Panc1 (cell line): ENCODE measurements around the gene SPINT1. TPM values are rescaled to one million over a fixed set of nuclear protein-coding genes. Genes with fewer than 3 reads are reported as not detected.

Source experiments
- ATAC-seq: fragments of 200-7000 bp; cut with Tn5 transposase; 2 replicates; pipeline ENCODE4 v1.9.1; 2020; ENCODE audit warnings: mild to moderate bottlenecking, moderate library complexity
- BruUV-seq: library from RNA; stranded (reverse); fragments of 400-500 nt; replicated peaks from 2 replicates; lab custom pipeline; 2021; lab: Mats Ljungman, UMichigan
- CTCF ChIA-PET: fragments of 300-600 bp; sonication (Branson Sonifier 250); formaldehyde crosslinking; loops from one replicate; lab custom pipeline; 2022; ENCODE audit warnings: antibody characterized with exemption; lab: Charles Lee
- POLR2A ChIA-PET: fragments of 300-600 bp; sonication (Branson Sonifier 250); formaldehyde crosslinking; loops from one replicate; lab custom pipeline; 2022; ENCODE audit warnings: antibody characterized with exemption; lab: Charles Lee
- DNase-seq: peaks from one replicate; pipeline ENCODE4 v3.0.0-alpha.2; 2010; ENCODE audit warnings: low read depth, low spot score
- H3K27ac ChIP-seq: 2 replicates; pipeline ENCODE4 v1.5.1; 2011; ENCODE audit warnings: mild to moderate bottlenecking, low read length, inconsistent platforms
- H3K27me3 ChIP-seq: fragments of 200-500 bp; sonication (Bioruptor generic); 2 replicates; pipeline ENCODE4 v1.6.0; 2014; ENCODE audit warnings: low read length, inconsistent platforms; ENCODE audit not compliant: control insufficient read depth, insufficient read depth
- H3K36me3 ChIP-seq: fragments of 200-500 bp; sonication (Bioruptor generic); 2 replicates; pipeline ENCODE4 v1.5.1; 2014; ENCODE audit warnings: inconsistent platforms, mild to moderate bottlenecking, low read length, moderate library complexity; ENCODE audit not compliant: control insufficient read depth, insufficient read depth
- H3K4me1 ChIP-seq: 2 replicates; pipeline ENCODE4 v1.5.1; 2011; ENCODE audit warnings: inconsistent platforms, mild to moderate bottlenecking, low read length, moderate library complexity; ENCODE audit not compliant: control insufficient read depth, insufficient read depth
- H3K4me3 ChIP-seq, 2 experiments: 2 replicates each; pipeline ENCODE4 v1.5.1; 2011 to 2012; ENCODE audit warnings: low read depth in 2 of 2, low read length in 2 of 2, mild to moderate bottlenecking in 2 of 2, inconsistent platforms in 1 of 2, moderate library complexity in 1 of 2
- H3K9me3 ChIP-seq: fragments of 200-500 bp; sonication (Bioruptor generic); 2 replicates; pipeline ENCODE4 v1.5.1; 2014; ENCODE audit warnings: low read depth, mild to moderate bottlenecking, inconsistent platforms, low read length, moderate library complexity; ENCODE audit not compliant: control insufficient read depth, insufficient read depth
- POLR2AphosphoS5 ChIP-seq: IDR thresholded peaks from 2 replicates; pipeline ENCODE4 v1.6.1; 2012; ENCODE audit warnings: mild to moderate bottlenecking, low read depth, low read length, moderate library complexity
- SIN3A ChIP-seq: IDR thresholded peaks from 2 replicates; pipeline ENCODE4 v1.6.1; 2012; ENCODE audit warnings: low read depth, mild to moderate bottlenecking, low read length, moderate library complexity, borderline replicate concordance; ENCODE audit not compliant: insufficient read depth
- TCF7L2 ChIP-seq: IDR thresholded peaks from 2 replicates; pipeline ENCODE4 v1.6.1; 2011; ENCODE audit warnings: mild to moderate bottlenecking, low read depth, low read length, inconsistent platforms
- in situ Hi-C: cut with HindIII; loops from 2 replicates; pipeline ENCODE4 v1.10.0; 2016; ENCODE audit warnings: low sequenced_read_pairs, low pct_unique_long_range_greater_than_20kb
- intact Hi-C: fragments of 100-400 bp; cut with micrococcal nuclease; formaldehyde crosslinking; loops from one replicate; pipeline ENCODE4 v1.10.0; 2022; ENCODE audit not compliant: unreplicated experiment
- total RNA-seq: library from RNA; stranded (reverse); gene quantifications from one replicate; pipeline ENCODE4 v1.2.1, GENCODE V29; 2021; ENCODE audit not compliant: unreplicated experiment
- TF ChIP-seq, protein P1 (sequence below), 2 experiments: IDR thresholded peaks; 2 replicates each; pipeline ENCODE4 v1.6.1; 2011 to 2012; ENCODE audit warnings: low read depth in 2 of 2, control low read depth in 1 of 2, low read length in 1 of 2, mild to moderate bottlenecking in 1 of 2, moderate library complexity in 1 of 2; ENCODE audit not compliant: insufficient read depth in 1 of 2
- TF ChIP-seq, protein P2 (sequence below): fragments of 450-650 bp; IDR thresholded peaks from 2 replicates; pipeline ENCODE4 v1.5.1; 2017; ENCODE audit warnings: mild to moderate bottlenecking

SPINT1 gene
- total RNA-seq, 1 experiment from 2014 or later, result 32.7 TPM

DNA sequence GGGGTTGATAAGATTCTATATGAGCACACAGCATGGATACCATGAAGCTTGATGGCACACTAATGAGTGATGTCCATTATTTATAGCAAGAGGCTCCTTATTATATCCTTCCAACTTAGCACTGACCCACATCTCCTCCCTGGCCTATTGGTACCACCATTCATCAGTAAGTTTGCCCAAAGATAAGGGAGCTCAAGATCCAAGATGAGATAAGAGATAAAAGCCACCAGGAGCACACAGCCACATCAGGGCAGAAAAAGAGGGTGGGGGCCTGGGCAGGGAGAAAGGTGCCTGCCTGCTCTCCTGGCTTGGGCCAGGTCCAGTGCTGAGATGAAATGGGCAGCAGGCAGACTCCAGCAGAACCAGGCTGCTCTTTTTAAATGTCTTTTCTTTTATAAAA is 10.9 kb upstream of the SPINT1 start:
- H3K4me1 ChIP-seq, result peaks cover 8% of the 10 kb centered on the region; the same call in 1 of the 2 replicates
- intact Hi-C loops (no loop called here), in situ Hi-C loops (no loop called here)
- H3K27me3 ChIP-seq, result no peaks in the 10 kb centered on the region
- TF ChIP-seq, protein P1, sequence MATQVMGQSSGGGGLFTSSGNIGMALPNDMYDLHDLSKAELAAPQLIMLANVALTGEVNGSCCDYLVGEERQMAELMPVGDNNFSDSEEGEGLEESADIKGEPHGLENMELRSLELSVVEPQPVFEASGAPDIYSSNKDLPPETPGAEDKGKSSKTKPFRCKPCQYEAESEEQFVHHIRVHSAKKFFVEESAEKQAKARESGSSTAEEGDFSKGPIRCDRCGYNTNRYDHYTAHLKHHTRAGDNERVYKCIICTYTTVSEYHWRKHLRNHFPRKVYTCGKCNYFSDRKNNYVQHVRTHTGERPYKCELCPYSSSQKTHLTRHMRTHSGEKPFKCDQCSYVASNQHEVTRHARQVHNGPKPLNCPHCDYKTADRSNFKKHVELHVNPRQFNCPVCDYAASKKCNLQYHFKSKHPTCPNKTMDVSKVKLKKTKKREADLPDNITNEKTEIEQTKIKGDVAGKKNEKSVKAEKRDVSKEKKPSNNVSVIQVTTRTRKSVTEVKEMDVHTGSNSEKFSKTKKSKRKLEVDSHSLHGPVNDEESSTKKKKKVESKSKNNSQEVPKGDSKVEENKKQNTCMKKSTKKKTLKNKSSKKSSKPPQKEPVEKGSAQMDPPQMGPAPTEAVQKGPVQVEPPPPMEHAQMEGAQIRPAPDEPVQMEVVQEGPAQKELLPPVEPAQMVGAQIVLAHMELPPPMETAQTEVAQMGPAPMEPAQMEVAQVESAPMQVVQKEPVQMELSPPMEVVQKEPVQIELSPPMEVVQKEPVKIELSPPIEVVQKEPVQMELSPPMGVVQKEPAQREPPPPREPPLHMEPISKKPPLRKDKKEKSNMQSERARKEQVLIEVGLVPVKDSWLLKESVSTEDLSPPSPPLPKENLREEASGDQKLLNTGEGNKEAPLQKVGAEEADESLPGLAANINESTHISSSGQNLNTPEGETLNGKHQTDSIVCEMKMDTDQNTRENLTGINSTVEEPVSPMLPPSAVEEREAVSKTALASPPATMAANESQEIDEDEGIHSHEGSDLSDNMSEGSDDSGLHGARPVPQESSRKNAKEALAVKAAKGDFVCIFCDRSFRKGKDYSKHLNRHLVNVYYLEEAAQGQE (IDR thresholded peaks at IDR 0.05; ENCODE audit: insufficient read depth in 1 of 2, low read depth in 2 of 2, low read length in 1 of 2), result no peak
- ATAC-seq, result peak; percentile 56; the same call in 1 of the 2 replicates
- H3K9me3 ChIP-seq, result no peaks in the 10 kb centered on the region
- H3K27ac ChIP-seq, result no peak overlapping the region
- no peaks in the 10 kb centered on the region for H3K36me3 ChIP-seq
- no peak for DNase-seq
- BruUV-seq, result no TSS peak
- ChIA-PET CTCF (no interaction called here), POLR2A (no interaction called here)
- H3K4me3 ChIP-seq, result no peak overlapping the region

DNA sequence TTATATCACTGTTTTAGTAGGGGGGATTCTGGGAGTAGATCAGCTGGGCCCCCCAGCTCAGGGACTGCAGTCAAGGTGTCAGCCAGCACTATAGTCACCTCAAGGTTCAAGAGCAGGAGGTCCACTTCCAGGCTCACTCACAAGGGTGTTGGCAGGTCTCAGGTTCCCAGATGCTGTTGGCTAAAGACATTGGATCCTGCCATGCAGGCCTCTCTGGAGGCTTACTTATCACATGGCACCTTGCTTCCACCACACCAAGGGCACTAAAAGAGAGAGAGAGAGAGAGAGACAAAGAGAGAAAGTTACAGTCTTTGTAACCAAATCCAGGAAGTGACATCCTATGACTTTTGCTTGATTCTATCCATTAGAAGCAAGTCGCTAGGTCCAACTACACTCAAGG is 7.8 kb upstream of the SPINT1 start:
- H3K4me1 ChIP-seq, result peaks cover 4% of the 10 kb centered on the region; the same call in 1 of the 2 replicates
- H3K27ac ChIP-seq, result no peak overlapping the region
- H3K36me3 ChIP-seq, result no peaks in the 10 kb centered on the region
- no peaks in the 10 kb centered on the region for H3K9me3 ChIP-seq
- no TSS peak for BruUV-seq
- in situ Hi-C loops, result no loop called here
- intact Hi-C loops, result no loop called here
- no peak for DNase-seq
- H3K4me3 ChIP-seq, result no peak overlapping the region
- H3K27me3 ChIP-seq, result no peaks in the 10 kb centered on the region; the same call in 1 of the 2 replicates
- ATAC-seq, result no peak
- POLR2A ChIA-PET, result interaction anchor here (0.6 kb wide), 1 partner anchor 11 kb away, joined by 3 read pairs; no protein-coding TSS in a partner anchor
- CTCF ChIA-PET, result no interaction called here
- TF ChIP-seq SIN3A, result no peak
- TF ChIP-seq, protein P2, sequence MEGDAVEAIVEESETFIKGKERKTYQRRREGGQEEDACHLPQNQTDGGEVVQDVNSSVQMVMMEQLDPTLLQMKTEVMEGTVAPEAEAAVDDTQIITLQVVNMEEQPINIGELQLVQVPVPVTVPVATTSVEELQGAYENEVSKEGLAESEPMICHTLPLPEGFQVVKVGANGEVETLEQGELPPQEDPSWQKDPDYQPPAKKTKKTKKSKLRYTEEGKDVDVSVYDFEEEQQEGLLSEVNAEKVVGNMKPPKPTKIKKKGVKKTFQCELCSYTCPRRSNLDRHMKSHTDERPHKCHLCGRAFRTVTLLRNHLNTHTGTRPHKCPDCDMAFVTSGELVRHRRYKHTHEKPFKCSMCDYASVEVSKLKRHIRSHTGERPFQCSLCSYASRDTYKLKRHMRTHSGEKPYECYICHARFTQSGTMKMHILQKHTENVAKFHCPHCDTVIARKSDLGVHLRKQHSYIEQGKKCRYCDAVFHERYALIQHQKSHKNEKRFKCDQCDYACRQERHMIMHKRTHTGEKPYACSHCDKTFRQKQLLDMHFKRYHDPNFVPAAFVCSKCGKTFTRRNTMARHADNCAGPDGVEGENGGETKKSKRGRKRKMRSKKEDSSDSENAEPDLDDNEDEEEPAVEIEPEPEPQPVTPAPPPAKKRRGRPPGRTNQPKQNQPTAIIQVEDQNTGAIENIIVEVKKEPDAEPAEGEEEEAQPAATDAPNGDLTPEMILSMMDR, result no peak
- no peak for TF ChIP-seq POLR2AphosphoS5
- TF ChIP-seq, protein P1 (IDR thresholded peaks at IDR 0.05; ENCODE audit: insufficient read depth in 1 of 2, low read depth in 2 of 2, low read length in 1 of 2), result no peak
- TF ChIP-seq TCF7L2, result no peak
